HepG2 (cell line): ENCODE data around the gene C16orf86. TPM values are rescaled to one million over a fixed set of nuclear protein-coding genes. Genes with fewer than 3 reads are reported as not detected.

Source experiments
- ASH2L ChIP-seq: fragments of 300-600, 200-600 bp; sonication (generic); IDR thresholded peaks from 2 replicates; pipeline ENCODE4 v1.7.0; 2017; ENCODE audit warnings: low read depth, mild to moderate bottlenecking, moderate library complexity, mixed read lengths, low read length; ENCODE audit not compliant: insufficient read length
- ATF6 ChIP-seq: sonication (generic); formaldehyde crosslinking; conservative IDR thresholded peaks from 2 replicates; pipeline ENCODE4 v1.4.0; 2020; ENCODE audit warnings: missing genetic modification reagents
- CHD2 ChIP-seq: IDR thresholded peaks from 2 replicates; pipeline ENCODE4 v1.6.1; 2011; ENCODE audit warnings: low read depth, low read length, improper control_type of control experiment
- CREM ChIP-seq, 2 experiments: sonication (generic) in 1 of 2; formaldehyde crosslinking in 1 of 2; IDR thresholded peaks; 2 replicates each; pipeline versions ENCODE4 v1.4.0 to v1.6.1; 2016 to 2020; ENCODE audit warnings: antibody characterized with exemption in 1 of 2, mild to moderate bottlenecking in 1 of 2, missing genetic modification reagents in 1 of 2
- DNMT1 ChIP-seq: sonication (generic); formaldehyde crosslinking; IDR thresholded peaks from 2 replicates; pipeline ENCODE4 v1.5.1; 2020; ENCODE audit warnings: mild to moderate bottlenecking, missing genetic modification reagents
- ETV5 ChIP-seq: IDR thresholded peaks from 2 replicates; pipeline ENCODE4 v1.6.1; 2018; ENCODE audit warnings: missing biosample characterization, missing genetic modification reagents, inconsistent platforms, borderline replicate concordance
- IKZF5 ChIP-seq: IDR thresholded peaks from 2 replicates; pipeline ENCODE4 v1.6.1; 2018; ENCODE audit warnings: missing genetic modification reagents, mild to moderate bottlenecking, missing compliant biosample characterization
- KDM3A ChIP-seq: IDR thresholded peaks from 2 replicates; pipeline ENCODE4 v1.6.1; 2018; ENCODE audit warnings: low read depth, missing compliant biosample characterization
- KDM5B ChIP-seq: sonication (generic); formaldehyde crosslinking; IDR thresholded peaks from 2 replicates; pipeline ENCODE4 v1.4.0; 2020; ENCODE audit warnings: missing genetic modification reagents, mild to moderate bottlenecking, borderline replicate concordance
- LCORL ChIP-seq, 2 experiments: fragments of 450-650 bp in 1 of 2; sonication (generic) in 1 of 2; formaldehyde crosslinking in 1 of 2; IDR thresholded peaks; 2 replicates each; pipeline versions ENCODE4 v1.5.0 to v1.6.1; 2017 to 2020; ENCODE audit warnings: antibody characterized with exemption in 1 of 2, missing genetic modification reagents in 1 of 2
- MEF2D ChIP-seq: sonication (generic); formaldehyde crosslinking; IDR thresholded peaks from 2 replicates; pipeline ENCODE4 v1.5.1; 2020; ENCODE audit warnings: mild to moderate bottlenecking, missing genetic modification reagents
- RBFOX2 ChIP-seq: fragments of 200-400 bp; formaldehyde crosslinking; IDR thresholded peaks from 2 replicates; pipeline ENCODE4 v1.6.1; 2017; ENCODE audit warnings: low read depth, mild to moderate bottlenecking, low read length
- RFX5 ChIP-seq: IDR thresholded peaks from 2 replicates; pipeline ENCODE4 v1.6.1; 2011; ENCODE audit warnings: low read depth, low read length, improper control_type of control experiment
- SALL2 ChIP-seq: sonication (generic); formaldehyde crosslinking; IDR thresholded peaks from 2 replicates; pipeline ENCODE4 v1.8.1; 2023; ENCODE audit warnings: mild to moderate bottlenecking, missing genetic modification reagents, inconsistent platforms
- TCF7L2 ChIP-seq: IDR thresholded peaks from 2 replicates; pipeline ENCODE4 v1.6.1; 2011; ENCODE audit warnings: mild to moderate bottlenecking, low read depth, low read length, moderate library complexity
- TOE1 ChIP-seq: sonication (generic); formaldehyde crosslinking; IDR thresholded peaks from 2 replicates; pipeline ENCODE4 v1.4.0; 2020; ENCODE audit warnings: mild to moderate bottlenecking, missing genetic modification reagents
- TP53 ChIP-seq: sonication (generic); formaldehyde crosslinking; conservative IDR thresholded peaks from 2 replicates; pipeline ENCODE4 v1.4.0; 2020; ENCODE audit warnings: missing genetic modification reagents
- ZFP36L1 ChIP-seq: sonication (generic); formaldehyde crosslinking; IDR thresholded peaks from 2 replicates; pipeline ENCODE4 v1.8.0; 2022; ENCODE audit warnings: mild to moderate bottlenecking, missing genetic modification reagents, moderate library complexity
- ZNF225 ChIP-seq: sonication (generic); formaldehyde crosslinking; IDR thresholded peaks from 2 replicates; pipeline ENCODE4 v1.4.0; 2020; ENCODE audit warnings: mild to moderate bottlenecking, missing genetic modification reagents
- ZNF468 ChIP-seq: sonication (generic); formaldehyde crosslinking; IDR thresholded peaks from 2 replicates; pipeline ENCODE4 v1.8.0; 2022; ENCODE audit warnings: mild to moderate bottlenecking, moderate library complexity, missing genetic modification reagents
- ZNF607 ChIP-seq: sonication (generic); formaldehyde crosslinking; IDR thresholded peaks from 2 replicates; pipeline ENCODE4 v1.5.1; 2020; ENCODE audit warnings: missing genetic modification reagents, mild to moderate bottlenecking, borderline replicate concordance
- ZNF777 ChIP-seq: sonication (generic); formaldehyde crosslinking; IDR thresholded peaks from 2 replicates; pipeline ENCODE4 v1.4.0; 2020; ENCODE audit warnings: missing genetic modification reagents
- ZNF878 ChIP-seq: sonication (generic); formaldehyde crosslinking; IDR thresholded peaks from 2 replicates; pipeline ENCODE4 v1.8.1; 2023; ENCODE audit warnings: mild to moderate bottlenecking, missing genetic modification reagents, moderate library complexity
- polyA plus RNA-seq, 8 experiments: library from polyadenylated mRNA; depleted of rRNA in 3 of 8; stranded (reverse) in 7 of 8; unstranded in 1 of 8; fragments of >200 nt; fragmentation: Illumina TruSeq in 4 of 8; extraction: Trizol in 4 of 8; gene quantifications; 2 replicates each; pipeline versions ENCODE4 v1.2.1 to v1.2.3, GENCODE V29; 2011 to 2016; ENCODE audit warnings: low read depth in 4 of 8, missing spikeins in 1 of 8, mixed read lengths in 1 of 8; ENCODE audit not compliant: insufficient read depth in 1 of 8
- total RNA-seq, 5 experiments: library from RNA; depleted of rRNA; stranded (reverse); fragments of >200 nt; fragmentation: Illumina TruSeq; extraction: Trizol; gene quantifications; 2 replicates each; pipeline ENCODE4 v1.2.3, GENCODE V29; 2016; ENCODE audit warnings: low read depth in 1 of 5

C16orf86 gene
- total and polyA plus RNA-seq, 2 of the 13 experiments (the other 11 are each of a cell fraction or from before 2014, with no cell fraction given): 1.5 to 3.1 TPM

DNA sequence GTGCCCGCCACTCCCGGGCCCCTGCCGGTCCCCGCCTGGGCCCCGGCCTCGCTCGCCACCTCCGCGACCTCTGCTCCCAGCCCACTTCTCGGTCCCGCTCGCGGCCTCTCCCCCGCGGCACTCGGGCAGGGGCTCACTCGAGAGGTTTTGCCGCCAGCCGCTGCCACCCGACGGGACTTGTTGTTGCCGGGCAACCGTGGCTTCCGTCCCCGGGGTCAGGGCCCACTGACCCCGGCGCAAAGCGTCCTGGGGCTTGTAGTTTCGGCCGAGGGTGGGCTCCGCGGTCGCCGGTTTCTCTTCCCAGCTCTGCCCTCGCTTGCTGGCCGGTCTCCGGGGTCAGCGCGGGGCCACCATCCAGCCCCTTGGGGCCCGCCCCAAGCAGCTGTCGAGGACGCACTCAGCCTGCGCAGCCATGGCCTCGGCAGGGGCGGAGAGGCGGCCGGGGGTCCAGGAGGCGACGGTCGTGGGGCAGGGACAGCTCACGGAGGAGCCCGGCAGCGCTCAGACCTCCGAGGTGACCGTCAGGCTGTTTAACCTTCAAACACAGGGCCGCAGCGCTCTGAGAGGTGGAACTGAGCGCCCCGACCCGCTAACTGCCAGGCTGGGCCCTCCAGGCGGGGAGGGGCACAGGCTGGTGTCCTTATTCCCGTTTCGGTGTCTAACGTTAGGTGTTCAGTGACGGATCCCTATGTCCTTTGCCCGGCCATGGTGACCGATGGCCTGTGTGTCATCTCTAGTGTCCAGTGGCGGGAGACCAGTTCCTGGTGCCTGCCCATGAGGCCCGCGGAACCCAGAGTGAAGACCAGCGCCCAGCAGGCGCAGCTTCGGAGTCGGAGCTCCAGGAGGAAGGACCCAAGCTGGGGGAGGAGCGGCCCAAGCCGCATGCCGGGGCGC lies at the start of gene C16orf86, which contains the start of gene ENKD1 (continued):
- peak; percentile 44; the same call in 1 of the 2 replicates for TF ChIP-seq ETV5 (CRISPR knock-in tag)
- 0 out of 2 replicates have a peak, but pooled peaks have one; percentile 49 for TF ChIP-seq ZNF468 (CRISPR knock-in tag)
- no peak; the same call in 1 of the 2 replicates for TF ChIP-seq TOE1 (CRISPR knock-in tag)
- TF ChIP-seq ZNF225 (CRISPR knock-in tag): peak; percentile 51; the same call in 1 of the 2 replicates
- TF ChIP-seq TP53: 0 out of 2 replicates have a peak, but pooled peaks have one; percentile 45
- TF ChIP-seq ZNF607 (CRISPR knock-in tag): peak; percentile 19; the same call in 1 of the 2 replicates
- TF ChIP-seq SALL2 (CRISPR knock-in tag): peak; percentile 15
- TF ChIP-seq CHD2: peak; percentile 72; the same call in 1 of the 2 replicates
- peak; percentile 88 for TF ChIP-seq KDM3A (CRISPR knock-in tag)
- peak; percentile 74 for TF ChIP-seq CREM (IDR thresholded peaks at IDR 0.05)
- TF ChIP-seq CREM (CRISPR knock-in tag; IDR thresholded peaks at IDR 0.05): no peak
- no peak for TF ChIP-seq MEF2D (CRISPR knock-in tag)
- TF ChIP-seq ATF6: no peak
- TF ChIP-seq LCORL (IDR thresholded peaks at IDR 0.05): no peak
- peak; percentile 42; the same call in 1 of the 2 replicates for TF ChIP-seq LCORL (CRISPR knock-in tag; IDR thresholded peaks at IDR 0.05)
- TF ChIP-seq KDM5B (CRISPR knock-in tag): peak; percentile 23; the same call in 1 of the 2 replicates
- 0 out of 2 replicates have a peak, but pooled peaks have one; percentile 23 for TF ChIP-seq ZFP36L1 (CRISPR knock-in tag)
- TF ChIP-seq ASH2L: peak; percentile 61
- 0 out of 2 replicates have a peak, but pooled peaks have one; percentile 14 for TF ChIP-seq DNMT1 (CRISPR knock-in tag)
- no peak for TF ChIP-seq TCF7L2
- TF ChIP-seq ZNF777 (CRISPR knock-in tag): peak; percentile 98
- peak; percentile 16; the same call in 1 of the 2 replicates for TF ChIP-seq IKZF5
- TF ChIP-seq ZNF878 (CRISPR knock-in tag): no peak
- peak; percentile 76 for TF ChIP-seq RBFOX2
- no peak for TF ChIP-seq RFX5
